ENCODE measurements around the gene KDM7A. TPM values are rescaled to one million over a fixed set of nuclear protein-coding genes. Genes with fewer than 3 reads are reported as not detected.
A peak's percentile ranks its signal among the peaks of the same experiment; 100 is the strongest.

KDM7A gene, protein sequence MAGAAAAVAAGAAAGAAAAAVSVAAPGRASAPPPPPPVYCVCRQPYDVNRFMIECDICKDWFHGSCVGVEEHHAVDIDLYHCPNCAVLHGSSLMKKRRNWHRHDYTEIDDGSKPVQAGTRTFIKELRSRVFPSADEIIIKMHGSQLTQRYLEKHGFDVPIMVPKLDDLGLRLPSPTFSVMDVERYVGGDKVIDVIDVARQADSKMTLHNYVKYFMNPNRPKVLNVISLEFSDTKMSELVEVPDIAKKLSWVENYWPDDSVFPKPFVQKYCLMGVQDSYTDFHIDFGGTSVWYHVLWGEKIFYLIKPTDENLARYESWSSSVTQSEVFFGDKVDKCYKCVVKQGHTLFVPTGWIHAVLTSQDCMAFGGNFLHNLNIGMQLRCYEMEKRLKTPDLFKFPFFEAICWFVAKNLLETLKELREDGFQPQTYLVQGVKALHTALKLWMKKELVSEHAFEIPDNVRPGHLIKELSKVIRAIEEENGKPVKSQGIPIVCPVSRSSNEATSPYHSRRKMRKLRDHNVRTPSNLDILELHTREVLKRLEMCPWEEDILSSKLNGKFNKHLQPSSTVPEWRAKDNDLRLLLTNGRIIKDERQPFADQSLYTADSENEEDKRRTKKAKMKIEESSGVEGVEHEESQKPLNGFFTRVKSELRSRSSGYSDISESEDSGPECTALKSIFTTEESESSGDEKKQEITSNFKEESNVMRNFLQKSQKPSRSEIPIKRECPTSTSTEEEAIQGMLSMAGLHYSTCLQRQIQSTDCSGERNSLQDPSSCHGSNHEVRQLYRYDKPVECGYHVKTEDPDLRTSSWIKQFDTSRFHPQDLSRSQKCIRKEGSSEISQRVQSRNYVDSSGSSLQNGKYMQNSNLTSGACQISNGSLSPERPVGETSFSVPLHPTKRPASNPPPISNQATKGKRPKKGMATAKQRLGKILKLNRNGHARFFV
- total RNA-seq (ENCODE audit: insufficient read depth, low replicate concordance), result 11.3 TPM

DNA sequence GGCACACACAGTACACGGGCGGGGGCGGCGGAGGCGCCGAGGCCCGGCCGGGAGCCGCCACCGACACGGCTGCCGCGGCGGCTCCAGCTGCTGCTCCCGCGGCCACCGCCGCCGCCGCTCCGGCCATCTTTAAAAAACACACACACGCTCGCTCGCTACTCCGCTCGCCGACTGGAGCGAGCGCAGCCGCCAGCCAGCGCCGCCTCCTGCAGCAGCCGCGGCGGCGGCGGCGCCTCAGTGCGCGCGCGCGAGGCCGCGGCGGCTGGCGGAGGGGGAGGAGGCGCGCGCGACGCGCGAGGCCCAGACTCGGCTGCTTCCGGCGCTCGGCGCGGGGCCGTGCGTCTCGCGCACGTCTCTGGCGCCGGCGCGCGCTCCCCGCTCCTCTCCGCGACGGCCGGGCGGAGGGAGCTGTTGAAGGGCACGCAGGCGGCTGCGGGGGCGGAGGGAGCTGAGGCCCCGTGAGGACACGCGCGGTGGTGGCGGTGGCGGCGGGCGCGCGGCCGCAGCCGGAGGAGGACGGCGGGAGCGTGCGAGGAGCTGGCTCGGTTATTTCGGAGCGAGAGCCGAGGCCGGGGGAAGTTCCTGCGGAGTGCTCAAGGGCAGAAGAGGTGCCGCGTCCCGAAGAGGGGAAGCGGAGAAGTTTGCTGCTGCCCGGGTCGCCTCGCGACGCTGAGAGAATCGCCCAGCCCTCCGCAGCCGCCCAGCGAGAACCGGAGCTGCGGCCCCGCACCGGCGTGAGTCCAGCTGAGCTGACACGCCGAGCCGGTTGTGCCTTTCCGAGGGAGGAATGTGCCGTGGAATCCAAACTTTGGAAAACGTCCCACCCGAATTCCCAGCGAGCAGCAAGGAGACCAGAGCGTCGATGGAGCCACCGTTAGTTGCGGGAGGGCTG lies at the start of gene KDM7A:
Gene KDM7A, minus strand, starts transcription at position 173 of the 892 bp plus-strand sequence. Its CDS starts 46 bp downstream, at position 127.
- DNase-seq (ENCODE audit: low spot score), result peak; percentile 95

DNA sequence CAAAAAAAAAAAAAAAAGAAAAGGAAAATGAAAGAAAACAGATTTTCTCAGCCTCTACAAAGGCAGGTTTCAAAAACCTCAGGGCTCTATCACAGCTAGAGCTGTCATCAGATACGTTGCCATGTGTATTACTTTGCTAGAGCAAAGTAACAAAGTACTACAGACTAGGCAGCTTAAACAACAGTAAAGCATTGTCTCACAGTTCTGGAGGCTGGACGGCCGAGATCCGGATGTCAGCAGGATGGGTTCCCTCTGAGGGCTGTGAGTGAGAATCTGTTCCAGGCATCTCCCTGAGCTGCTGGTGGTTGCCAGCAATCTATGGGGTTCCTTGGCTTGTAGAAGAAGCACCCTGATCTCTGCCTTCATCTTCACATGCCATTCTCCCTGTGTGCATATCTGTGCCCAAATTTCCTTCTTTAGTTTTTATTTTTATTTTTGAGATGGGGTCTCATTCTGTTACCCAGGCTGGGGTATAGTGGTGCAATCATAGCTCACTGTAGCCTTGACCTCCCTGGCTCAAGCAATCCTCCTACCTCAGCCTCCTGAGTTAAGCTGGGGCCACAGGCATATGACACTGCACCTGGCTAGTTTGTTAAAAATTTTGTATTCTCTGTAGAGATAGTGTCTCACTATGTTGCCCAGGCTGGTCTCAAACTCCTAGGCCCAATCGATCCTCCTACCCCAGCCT lies 48.9 kb upstream of the KDM7A start:
- no peak for DNase-seq (ENCODE audit: low spot score)

DNA sequence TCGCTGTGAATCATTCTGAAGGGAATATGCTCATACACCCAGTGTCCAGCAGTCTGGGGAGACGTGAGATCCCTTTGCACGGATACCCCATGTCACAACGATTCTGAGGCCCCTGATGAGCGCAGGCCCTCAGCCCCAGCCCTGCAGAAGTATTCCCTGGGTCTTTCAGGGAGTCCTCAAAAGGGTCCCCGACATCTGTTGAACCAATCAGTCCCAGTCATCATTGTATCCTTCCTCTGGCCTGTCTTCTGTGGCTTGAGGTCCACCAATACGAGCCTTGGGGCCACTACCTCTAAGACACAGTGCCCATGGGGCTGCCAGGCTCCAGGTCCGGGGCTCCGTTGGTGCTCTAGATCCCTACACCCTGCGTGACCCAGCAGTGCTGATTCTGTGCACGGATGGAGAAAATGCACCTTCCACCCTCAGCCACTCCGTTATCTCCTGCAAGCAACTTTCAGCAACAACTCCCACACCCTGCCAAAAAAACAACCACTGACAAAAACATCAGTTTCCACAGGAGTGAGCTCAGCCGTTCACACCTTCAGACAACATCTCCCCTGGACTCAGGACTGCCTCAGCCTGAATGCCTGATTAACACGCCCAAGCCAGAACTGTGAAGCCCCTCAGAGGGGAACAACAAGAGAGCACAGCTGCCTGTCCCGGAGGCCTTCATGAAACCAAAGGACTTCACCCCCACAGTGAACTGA lies 46.9 kb upstream of the KDM7A start:
- no peak for DNase-seq (ENCODE audit: low spot score)

DNA sequence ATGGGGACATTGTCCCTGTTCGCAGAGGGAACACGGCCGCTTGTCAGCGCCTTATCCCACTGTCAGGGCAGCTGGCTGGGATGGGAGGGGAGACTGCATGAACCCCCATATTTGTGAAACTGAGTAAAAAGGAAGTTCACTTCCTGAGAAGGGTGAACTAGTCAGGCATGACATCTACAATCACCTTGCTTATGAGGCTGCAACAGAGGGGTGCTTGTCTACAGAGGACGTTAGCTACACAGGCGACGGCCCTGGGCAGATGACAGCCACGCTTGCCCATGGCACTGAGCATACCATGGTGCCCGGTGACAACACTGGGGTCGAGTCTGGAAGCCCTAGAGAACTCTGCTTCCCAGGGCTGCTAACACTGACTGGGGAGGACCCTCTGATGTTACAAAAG lies 46.0 kb upstream of the KDM7A start:
- DNase-seq (ENCODE audit: low spot score), result no peak

DNA sequence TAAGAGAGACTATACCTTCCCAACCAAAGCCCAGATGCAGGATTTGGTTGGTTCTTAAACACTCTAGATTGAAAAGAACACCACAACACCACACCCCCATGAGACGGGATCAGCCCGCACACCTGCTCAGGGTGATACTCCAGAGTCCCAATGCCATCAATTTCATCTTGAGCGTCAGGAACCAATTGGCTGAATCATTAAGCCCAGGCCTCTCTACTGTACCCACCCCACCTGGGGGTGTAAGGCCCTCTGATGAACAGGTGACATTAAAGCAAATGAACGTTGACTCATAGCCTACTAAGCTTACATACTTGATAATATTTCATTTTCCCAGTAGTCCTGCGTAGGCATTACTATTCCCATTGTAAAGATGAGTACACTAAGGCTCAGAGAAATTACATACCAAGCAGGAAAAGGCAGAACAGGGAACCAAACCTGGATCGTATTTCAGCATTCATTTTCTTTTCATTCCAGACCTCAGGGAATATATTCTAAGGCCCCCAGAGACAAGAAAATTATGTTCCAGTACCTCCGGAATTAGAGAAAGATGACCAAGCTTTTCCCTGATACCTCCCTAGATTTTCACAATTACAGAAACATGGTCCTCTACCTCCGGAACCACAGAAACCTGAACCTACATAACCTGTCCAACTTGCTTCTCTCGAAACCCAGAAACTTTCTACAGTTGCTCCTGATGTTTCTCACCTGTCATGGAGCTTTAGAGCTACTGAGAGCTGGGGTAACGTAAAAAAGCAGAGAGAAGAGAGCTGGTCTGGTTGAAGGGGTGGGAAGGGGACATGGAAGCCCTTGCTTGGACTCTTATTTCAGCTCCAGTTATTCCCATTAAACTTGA lies 43.1 kb upstream of the KDM7A start:
- peak; percentile 57 for DNase-seq (ENCODE audit: low spot score)

DNA sequence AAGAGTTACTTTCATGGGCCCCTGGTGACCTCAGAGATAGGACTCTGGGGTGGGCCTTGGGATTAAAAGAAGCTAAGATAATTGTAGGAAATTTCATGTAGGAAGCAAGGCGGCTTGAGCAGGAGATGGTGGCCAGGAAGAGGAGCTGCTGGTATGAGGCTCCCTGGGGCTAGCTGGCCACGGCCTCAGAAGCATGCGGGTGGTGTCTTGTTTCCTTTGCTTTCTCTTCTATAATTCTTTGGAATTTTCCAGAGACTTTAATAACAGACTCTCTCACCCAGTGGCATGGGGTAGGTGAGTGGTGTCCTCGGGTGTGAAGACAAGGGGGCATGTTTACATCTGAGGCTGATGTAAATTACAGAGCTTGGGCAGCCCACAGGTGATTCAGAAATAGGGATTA lies 41.9 kb upstream of the KDM7A start:
- no peak for DNase-seq (ENCODE audit: low spot score)

DNA sequence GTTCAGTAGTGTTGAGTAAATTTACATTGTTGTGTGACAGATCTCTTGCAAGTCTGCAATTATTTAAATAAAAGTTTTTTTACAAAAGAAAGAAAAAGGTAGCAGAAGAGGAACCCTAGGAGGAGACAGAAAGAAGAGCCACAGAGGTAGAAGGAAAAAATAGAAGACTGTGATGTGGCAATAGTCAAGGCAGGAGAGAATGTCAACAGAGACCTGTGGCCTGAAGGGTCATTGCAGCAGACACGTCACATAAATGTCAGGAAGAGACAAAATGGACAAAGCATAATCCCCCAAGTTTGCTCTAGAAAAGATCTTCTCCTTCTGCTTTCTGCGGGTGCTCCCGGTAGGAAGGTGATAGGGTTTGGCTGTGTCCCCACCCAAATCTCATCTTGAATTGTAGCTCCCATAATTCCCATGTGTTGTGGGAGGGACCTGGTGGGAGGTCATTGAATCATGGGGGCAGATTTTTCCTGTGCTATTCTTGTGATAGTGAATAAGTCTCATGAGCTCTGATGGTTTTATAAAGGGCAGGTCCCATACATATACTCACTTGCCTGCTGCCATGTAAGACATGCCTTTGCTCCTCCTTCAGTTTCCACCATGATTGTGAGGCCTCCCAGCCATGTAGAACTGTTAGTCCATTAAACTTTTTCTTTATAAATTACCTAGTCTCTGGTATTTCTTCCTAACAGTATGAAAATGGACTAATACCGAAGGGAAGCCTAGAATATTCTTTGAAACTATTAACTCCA lies 41.1 kb upstream of the KDM7A start:
- no peak for DNase-seq (ENCODE audit: low spot score)

DNA sequence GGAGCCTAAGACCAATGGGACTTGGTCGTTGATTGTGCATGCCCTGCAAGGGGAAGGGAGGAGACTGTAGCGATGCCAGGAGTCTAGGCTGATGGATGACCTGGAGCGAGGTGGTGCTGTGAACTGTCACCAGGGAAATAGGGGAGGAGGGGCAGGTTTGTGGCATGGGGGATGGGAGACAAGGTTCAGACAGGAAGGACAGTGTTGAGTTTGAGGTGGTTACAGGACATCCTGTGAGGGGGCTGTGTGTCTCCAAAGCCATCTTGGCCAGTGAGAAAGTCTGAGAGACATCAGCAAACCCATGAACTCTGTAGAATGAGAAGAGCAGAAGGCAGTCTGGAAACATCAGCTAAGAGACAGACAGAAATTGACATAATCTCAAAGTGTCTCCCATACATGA lies 38.5 kb upstream of the KDM7A start:
- no peak for DNase-seq (ENCODE audit: low spot score)

DNA sequence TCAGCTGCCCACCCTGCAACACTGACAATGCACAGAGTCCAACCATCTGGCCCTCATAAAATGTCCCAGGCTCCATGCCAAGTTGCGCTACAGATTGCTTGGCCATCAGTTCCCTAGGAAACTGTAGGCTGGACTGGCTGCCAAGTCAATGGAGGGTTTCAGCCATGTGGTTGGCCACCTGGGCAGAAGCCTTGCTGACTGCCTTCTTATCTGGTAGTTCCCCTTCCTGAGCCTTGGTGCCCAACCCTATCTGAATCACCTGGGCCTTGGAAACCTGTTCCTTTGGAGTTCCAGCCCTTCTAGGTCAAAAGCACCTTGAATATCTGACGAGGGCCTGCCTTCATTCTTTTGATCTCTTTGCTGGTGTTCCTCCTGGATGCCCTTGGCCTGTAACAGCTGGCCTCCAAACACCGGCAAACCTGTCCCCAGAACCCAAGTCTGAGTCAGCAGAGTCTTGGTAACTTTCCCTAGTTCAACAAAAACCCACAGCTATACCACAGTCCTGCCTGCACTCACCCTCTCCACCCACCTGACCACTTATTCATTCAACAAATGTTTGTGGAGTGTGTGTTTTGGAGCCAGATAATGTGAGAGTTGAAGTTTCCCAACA lies 37.4 kb upstream of the KDM7A start:
- no peak for DNase-seq (ENCODE audit: low spot score)

DNA sequence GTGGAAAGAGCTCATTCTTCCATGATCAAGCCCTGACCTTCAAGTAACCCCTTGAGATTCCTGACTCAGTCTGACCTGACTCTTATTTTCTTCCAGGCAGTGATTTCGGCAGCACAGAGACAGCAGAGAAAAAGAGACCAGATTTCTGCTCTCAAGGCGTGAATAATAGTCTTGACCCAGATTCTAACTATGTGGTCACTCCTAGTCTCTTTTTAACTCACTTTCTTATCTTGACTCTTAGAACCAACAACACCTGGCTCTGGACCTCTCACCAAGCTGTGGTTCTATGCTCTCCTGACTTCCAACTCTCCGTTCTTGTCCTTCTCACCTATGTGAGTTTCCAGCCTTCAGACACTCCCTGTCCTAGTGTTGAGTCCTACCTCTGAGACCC lies 36.9 kb upstream of the KDM7A start:
- no peak for DNase-seq (ENCODE audit: low spot score)

DNA sequence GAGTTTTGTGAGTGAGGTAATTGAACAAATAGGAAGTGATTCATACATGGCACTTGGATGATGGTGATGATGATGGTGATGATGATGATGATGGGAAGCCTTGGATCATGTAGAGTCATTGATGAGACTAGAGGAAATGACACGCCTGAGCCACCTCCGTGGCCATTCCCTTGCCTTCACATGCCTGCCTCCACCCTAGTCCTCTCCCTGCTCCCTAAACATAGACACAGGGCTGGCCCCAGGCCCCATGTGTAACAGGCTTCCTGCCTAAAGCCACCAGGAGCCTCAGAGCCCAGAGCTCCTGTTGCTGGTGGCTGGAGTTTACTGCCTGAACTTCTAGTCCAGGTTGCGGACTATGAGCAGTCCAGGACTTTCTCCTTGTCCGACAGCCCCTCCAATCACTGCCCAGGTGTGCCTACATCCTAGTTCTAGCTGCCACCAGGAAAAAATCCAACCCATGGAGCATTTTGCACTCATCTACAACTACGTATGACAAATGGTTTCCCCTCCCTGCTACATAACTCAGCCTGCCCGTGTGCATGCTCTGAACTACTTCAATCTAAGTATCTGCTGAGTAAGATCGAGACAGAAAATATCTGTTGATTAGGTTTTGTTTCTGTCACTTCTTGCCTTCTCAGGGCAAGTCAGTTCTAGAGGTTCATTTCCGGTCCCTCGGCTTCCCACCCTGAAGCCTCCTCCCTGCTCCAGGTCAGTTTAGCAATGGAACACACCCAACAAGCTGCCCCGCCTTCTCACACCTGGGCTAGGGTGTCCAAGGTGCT lies 35.5 kb upstream of the KDM7A start:
- no peak for DNase-seq (ENCODE audit: low spot score)

DNA sequence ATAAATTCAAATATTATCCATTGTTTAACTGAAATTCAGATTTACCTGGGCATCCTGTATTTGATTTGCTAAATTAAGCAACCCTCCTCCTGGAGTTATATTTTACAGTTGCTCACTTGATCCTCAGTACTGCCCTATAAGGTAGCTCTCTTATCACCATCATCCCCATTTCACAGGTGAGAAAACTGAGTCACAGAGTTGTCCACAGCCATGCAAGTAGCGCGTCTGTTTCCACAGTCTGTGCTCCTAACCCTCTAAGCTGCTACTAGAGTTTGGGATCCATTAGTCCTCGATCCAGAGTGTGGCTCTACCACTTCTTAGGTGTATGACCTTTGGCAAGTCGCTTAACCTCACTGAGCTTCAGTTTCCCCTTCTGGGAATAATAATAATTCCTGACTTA lies 34.9 kb upstream of the KDM7A start:
- no peak for DNase-seq (ENCODE audit: low spot score)

DNA sequence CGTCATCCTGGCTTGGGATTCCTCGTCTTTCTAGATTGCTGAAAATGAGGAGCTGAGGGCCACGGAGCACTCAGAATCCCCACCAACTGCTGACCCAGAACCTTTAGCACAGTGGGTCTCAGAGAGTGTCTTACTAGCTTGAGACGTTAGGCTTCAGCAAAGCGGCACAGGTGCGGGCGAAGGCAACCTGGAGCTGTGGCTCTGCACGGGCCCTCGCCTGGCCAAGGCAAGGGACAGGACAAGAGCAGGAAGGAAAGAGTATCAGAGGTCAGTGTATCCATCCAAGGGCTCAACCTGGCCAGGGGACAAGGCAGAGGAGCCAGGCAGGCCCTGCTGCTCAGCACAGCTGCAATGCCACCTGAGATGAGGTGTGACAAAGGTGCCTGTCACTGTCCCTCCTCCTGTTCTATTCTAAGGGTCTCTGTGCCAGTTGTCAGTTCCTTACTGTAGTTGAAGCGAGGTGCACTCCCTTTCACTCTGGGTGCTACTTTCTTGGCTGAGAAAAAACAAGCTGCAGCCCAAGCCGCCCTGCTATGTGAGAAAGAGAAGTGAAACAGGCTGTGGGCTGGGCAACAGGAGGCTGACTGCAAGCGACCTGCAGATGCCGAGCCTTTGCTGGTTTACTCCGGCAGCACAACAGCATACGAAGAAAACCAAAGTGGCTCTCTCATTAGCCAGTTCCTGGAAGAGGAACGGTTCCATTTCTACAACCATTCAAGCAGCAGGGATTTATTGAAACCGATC lies 33.3 kb upstream of the KDM7A start:
- DNase-seq (ENCODE audit: low spot score), result peak; percentile 27

DNA sequence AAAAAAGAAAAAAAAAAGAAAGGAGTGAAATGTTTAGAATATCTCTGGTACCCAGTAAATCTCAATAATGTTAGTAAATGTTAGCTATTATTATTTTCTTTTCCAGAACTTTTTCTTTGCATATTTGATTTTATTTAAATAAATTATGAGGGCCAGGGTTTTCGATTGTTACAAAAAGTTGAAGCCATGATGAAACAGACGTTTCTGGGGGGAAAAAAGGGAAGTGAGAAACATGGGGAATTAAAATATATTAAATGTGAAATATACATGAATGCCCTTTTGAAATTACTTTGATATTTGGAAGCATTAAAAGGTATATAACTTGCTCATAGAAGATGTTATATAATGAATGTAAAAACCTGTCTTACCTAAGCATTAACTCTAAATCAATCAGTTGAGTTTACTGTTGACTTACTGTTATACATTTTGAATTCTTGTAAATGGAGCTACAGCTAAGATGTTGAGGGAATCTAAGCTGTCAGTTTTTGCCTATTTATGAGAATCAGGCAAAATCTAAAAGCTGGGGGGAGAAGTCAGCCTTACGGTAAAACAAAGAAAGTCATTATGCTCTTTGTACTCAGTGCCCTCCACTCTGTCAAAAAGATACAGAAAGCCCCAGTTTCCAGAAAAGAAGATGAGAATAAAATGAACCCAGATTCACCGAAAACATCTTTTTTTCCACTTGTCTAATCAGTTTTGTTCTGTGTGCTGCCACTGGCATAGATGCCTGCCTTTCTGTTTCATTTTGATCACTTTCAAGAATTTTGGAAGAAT lies 30.0 kb upstream of the KDM7A start:
- no peak for DNase-seq (ENCODE audit: low spot score)

DNA sequence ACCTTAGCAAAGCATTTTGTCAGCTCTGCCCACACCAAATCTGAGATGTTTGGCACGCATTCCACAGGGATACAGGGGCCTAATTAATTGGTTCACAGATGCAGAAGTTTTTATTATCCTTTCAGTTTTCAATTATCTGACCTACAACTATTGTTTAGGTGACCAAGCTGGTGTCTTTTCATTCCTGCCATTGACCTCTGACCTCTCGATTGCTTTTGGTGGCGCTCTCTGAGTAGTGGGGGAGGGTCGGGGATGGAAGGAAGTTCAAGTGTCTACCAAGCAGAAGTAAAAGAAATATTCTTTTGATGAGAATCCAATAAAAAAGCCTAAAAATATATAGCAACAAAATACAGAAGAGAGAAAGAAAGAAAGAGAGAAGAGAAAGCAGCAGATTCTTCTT lies 28.8 kb upstream of the KDM7A start:
- no peak for DNase-seq (ENCODE audit: low spot score)

DNA sequence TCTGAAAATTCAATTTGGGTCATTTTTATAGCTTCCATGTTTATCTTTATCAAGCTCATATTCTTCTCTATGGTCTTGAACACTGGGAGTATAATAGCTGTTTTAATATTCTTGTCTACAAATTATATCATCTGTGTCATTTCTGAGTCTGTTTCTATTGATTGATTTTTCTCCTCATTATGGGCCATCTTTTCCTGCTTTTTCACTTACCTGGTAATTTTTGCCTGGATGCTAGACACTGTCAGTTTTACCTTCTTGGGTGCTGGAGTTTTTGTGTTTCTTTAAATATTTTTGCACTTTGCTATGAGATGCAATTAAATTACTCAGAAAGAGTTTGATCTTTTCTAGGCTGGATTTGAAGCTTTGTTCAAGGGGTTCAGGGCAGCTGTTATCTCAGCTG lies 26.8 kb upstream of the KDM7A start:
- no peak for DNase-seq (ENCODE audit: low spot score)
